ENCODE data around the gene RCAN2.

Gene RCAN2

GRCh38 chr6:46288835-46289234 lies 202.4 kb downstream of the RCAN2 start:
- no peak for DNase-seq

GRCh38 chr6:46287681-46288080 lies 203.6 kb downstream of the RCAN2 start:
- DNase-seq: no peak

GRCh38 chr6:46287043-46287442 lies 204.2 kb downstream of the RCAN2 start:
- no peak for DNase-seq

- no peak for DNase-seq
These were observed 206.8 kb downstream of the RCAN2 start for GRCh38 chr6:46284475-46284874.

- no peak for DNase-seq
These were observed 210.1 kb downstream of the RCAN2 start for GRCh38 chr6:46281110-46281509.

GRCh38 chr6:46279874-46280273 lies 211.4 kb downstream of the RCAN2 start:
- DNase-seq: no peak

GRCh38 chr6:46276576-46277142 lies 214.6 kb downstream of the RCAN2 start:
- no peak for DNase-seq

- no peak for DNase-seq
These were observed 216.7 kb downstream of the RCAN2 start for GRCh38 chr6:46274502-46274901.

- DNase-seq: no peak
These were observed 217.3 kb downstream of the RCAN2 start for GRCh38 chr6:46273911-46274310.

- no peak for DNase-seq
These were observed 219.5 kb downstream of the RCAN2 start for GRCh38 chr6:46271728-46272127.

GRCh38 chr6:46271107-46271506 lies 220.1 kb downstream of the RCAN2 start:
- no peak for DNase-seq

- no peak for DNase-seq
These were observed 220.9 kb downstream of the RCAN2 start for GRCh38 chr6:46270336-46270735.

- DNase-seq: no peak
These were observed 221.6 kb downstream of the RCAN2 start for GRCh38 chr6:46269447-46270229.

GRCh38 chr6:46267515-46267914 lies 223.7 kb downstream of the RCAN2 start:
- DNase-seq: no peak

GRCh38 chr6:46265373-46265772 lies 225.9 kb downstream of the RCAN2 start:
- no peak for DNase-seq

- no peak for DNase-seq
These were observed 227.6 kb downstream of the RCAN2 start for GRCh38 chr6:46263707-46264086.

- DNase-seq: no peak
These were observed 228.1 kb downstream of the RCAN2 start for GRCh38 chr6:46262928-46263706.

GRCh38 chr6:46258249-46258648 lies 233.0 kb downstream of the RCAN2 start:
- DNase-seq: no peak

- no peak for DNase-seq
These were observed 235.7 kb downstream of the RCAN2 start for GRCh38 chr6:46255528-46255927.

- no peak for DNase-seq
These were observed 236.3 kb downstream of the RCAN2 start for GRCh38 chr6:46254946-46255345.

- DNase-seq: no peak
These were observed 236.9 kb downstream of the RCAN2 start for GRCh38 chr6:46254331-46254730.

- no peak for DNase-seq
These were observed 239.5 kb downstream of the RCAN2 start for GRCh38 chr6:46251583-46252339.

- DNase-seq: no peak
These were observed 243.1 kb downstream of the RCAN2 start for GRCh38 chr6:46248143-46248542.

Data from activated CD4-positive, alpha-beta T cell treated with anti-CD3 and anti-CD28 coated beads for 4 hours (primary cell).